CMK (cell line): ENCODE results near the gene EFNB1.

Experiments
- DNase-seq: peaks from one replicate; pipeline ENCODE4 v3.0.0-alpha.2; 2010; ENCODE audit warnings: low read depth

Gene EFNB1

GRCh38 chrX:68843992-68844391, 15.2 kb downstream of the EFNB1 start:
- no peak for DNase-seq

- no peak for DNase-seq
Observed at GRCh38 chrX:68844581-68844980, 15.8 kb downstream of the EFNB1 start.

- DNase-seq: no peak
Observed at GRCh38 chrX:68846536-68846935, 17.7 kb downstream of the EFNB1 start.

GRCh38 chrX:68847172-68847571, 18.4 kb downstream of the EFNB1 start:
- no peak for DNase-seq

GRCh38 chrX:68848189-68848940, 19.5 kb downstream of the EFNB1 start:
- no peak for DNase-seq

- DNase-seq: no peak
Observed at GRCh38 chrX:68851082-68851481, 22.3 kb downstream of the EFNB1 start.

GRCh38 chrX:68852046-68852445, 23.2 kb downstream of the EFNB1 start:
- DNase-seq: no peak

GRCh38 chrX:68853665-68854251, 24.9 kb downstream of the EFNB1 start:
- DNase-seq: no peak

- no peak for DNase-seq
Observed at GRCh38 chrX:68865300-68865699, 36.5 kb downstream of the EFNB1 start.

GRCh38 chrX:68865926-68866325, 37.1 kb downstream of the EFNB1 start:
- no peak for DNase-seq

GRCh38 chrX:68867458-68868112, 38.8 kb downstream of the EFNB1 start:
- no peak for DNase-seq

GRCh38 chrX:68868316-68868715, 39.5 kb downstream of the EFNB1 start:
- no peak for DNase-seq

GRCh38 chrX:68868902-68869800, 40.3 kb downstream of the EFNB1 start:
- DNase-seq: no peak

GRCh38 chrX:68870357-68870756, 41.5 kb downstream of the EFNB1 start:
- DNase-seq: no peak

- no peak for DNase-seq
Observed at GRCh38 chrX:68872171-68872570, 43.4 kb downstream of the EFNB1 start.

GRCh38 chrX:68874076-68874475, 45.3 kb downstream of the EFNB1 start:
- DNase-seq: no peak

GRCh38 chrX:68876731-68877130, 47.9 kb downstream of the EFNB1 start:
- DNase-seq: no peak

GRCh38 chrX:68877606-68878005, 48.8 kb downstream of the EFNB1 start:
- no peak for DNase-seq

- no peak for DNase-seq
Observed at GRCh38 chrX:68878977-68879645, 50.3 kb downstream of the EFNB1 start.

- no peak for DNase-seq
Observed at GRCh38 chrX:68880846-68881552, 52.2 kb downstream of the EFNB1 start.

- no peak for DNase-seq
Observed at GRCh38 chrX:68881911-68882310, 53.1 kb downstream of the EFNB1 start.
